A673 (cell line): ENCODE results near the gene DNASE1. TPM values are rescaled to one million over a fixed set of nuclear protein-coding genes. Genes with fewer than 3 reads are reported as not detected.

ENCODE experiments used
- BruUV-seq: library from RNA; stranded (reverse); fragments of 400-500 nt; replicated peaks from 2 replicates; lab custom pipeline; 2021; lab: Mats Ljungman, UMichigan
- CTCF ChIA-PET: fragments of 300-600 bp; sonication (Branson Sonifier 250); formaldehyde crosslinking; loops from one replicate; lab custom pipeline; 2022; ENCODE audit warnings: antibody characterized with exemption; lab: Charles Lee
- POLR2A ChIA-PET: fragments of 300-600 bp; sonication (Branson Sonifier 250); formaldehyde crosslinking; loops from one replicate; lab custom pipeline; 2022; ENCODE audit warnings: antibody characterized with exemption; ENCODE audit not compliant: low non-redundant PET; lab: Charles Lee
- DNase-seq: peaks from one replicate; pipeline ENCODE4 v3.0.0-alpha.2; 2015; ENCODE audit warnings: low spot score
- H3K27ac ChIP-seq: fragments of 200-600 bp; sonication (generic); 2 replicates; pipeline ENCODE4 v1.5.1; 2016; ENCODE audit warnings: mixed run types, low read depth, mild to moderate bottlenecking, mixed read lengths, antibody characterized with exemption, low read length; ENCODE audit not compliant: poor library complexity, severe bottlenecking
- H3K27me3 ChIP-seq: fragments of 200-600 bp; sonication (generic); replicated peaks from 2 replicates; pipeline ENCODE4 v1.6.1; 2017; ENCODE audit warnings: mixed run types, low read depth, mild to moderate bottlenecking, mixed read lengths, antibody characterized with exemption, low read length; ENCODE audit not compliant: insufficient read depth, poor library complexity
- H3K36me3 ChIP-seq: fragments of 200-600 bp; sonication (generic); 2 replicates; pipeline ENCODE4 v1.6.1; 2016; ENCODE audit warnings: mixed run types, mild to moderate bottlenecking, mixed read lengths, antibody characterized with exemption, low read length; ENCODE audit not compliant: insufficient read depth, poor library complexity, severe bottlenecking
- H3K4me1 ChIP-seq: fragments of 200-600 bp; sonication (generic); 2 replicates; pipeline ENCODE4 v1.6.1; 2017; ENCODE audit warnings: mixed run types, mild to moderate bottlenecking, mixed read lengths, antibody characterized with exemption, low read length; ENCODE audit not compliant: insufficient read depth, poor library complexity, severe bottlenecking
- H3K4me3 ChIP-seq: fragments of 200-600 bp; sonication (generic); 2 replicates; pipeline ENCODE4 v1.5.1; 2016; ENCODE audit warnings: low read depth, mixed run types, mild to moderate bottlenecking, mixed read lengths, low read length; ENCODE audit not compliant: poor library complexity, severe bottlenecking
- H3K9me3 ChIP-seq: fragments of 200-600 bp; sonication (generic); 2 replicates; pipeline ENCODE4 v1.6.1; 2016; ENCODE audit warnings: mixed run types, low read depth, mild to moderate bottlenecking, mixed read lengths, antibody characterized with exemption, low read length; ENCODE audit not compliant: poor library complexity, severe bottlenecking
- EZH2 ChIP-seq: fragments of 200-600 bp; sonication (generic); IDR thresholded peaks from 2 replicates; pipeline ENCODE4 v1.6.1; 2017; ENCODE audit warnings: borderline replicate concordance, low read depth, mild to moderate bottlenecking, mixed read lengths, antibody characterized with exemption, low read length; ENCODE audit not compliant: poor library complexity, severe bottlenecking
- intact Hi-C: fragments of 100-400 bp; cut with micrococcal nuclease; formaldehyde crosslinking; loops from one replicate; pipeline ENCODE4 v1.10.0; 2022; ENCODE audit not compliant: unreplicated experiment
- total RNA-seq: library from RNA; stranded (reverse); gene quantifications from 2 replicates; pipeline ENCODE4 v1.2.3, GENCODE V29; 2021

The DNASE1 gene
- total RNA-seq, 1 experiment from 2014 or later = 17.9 TPM

DNA sequence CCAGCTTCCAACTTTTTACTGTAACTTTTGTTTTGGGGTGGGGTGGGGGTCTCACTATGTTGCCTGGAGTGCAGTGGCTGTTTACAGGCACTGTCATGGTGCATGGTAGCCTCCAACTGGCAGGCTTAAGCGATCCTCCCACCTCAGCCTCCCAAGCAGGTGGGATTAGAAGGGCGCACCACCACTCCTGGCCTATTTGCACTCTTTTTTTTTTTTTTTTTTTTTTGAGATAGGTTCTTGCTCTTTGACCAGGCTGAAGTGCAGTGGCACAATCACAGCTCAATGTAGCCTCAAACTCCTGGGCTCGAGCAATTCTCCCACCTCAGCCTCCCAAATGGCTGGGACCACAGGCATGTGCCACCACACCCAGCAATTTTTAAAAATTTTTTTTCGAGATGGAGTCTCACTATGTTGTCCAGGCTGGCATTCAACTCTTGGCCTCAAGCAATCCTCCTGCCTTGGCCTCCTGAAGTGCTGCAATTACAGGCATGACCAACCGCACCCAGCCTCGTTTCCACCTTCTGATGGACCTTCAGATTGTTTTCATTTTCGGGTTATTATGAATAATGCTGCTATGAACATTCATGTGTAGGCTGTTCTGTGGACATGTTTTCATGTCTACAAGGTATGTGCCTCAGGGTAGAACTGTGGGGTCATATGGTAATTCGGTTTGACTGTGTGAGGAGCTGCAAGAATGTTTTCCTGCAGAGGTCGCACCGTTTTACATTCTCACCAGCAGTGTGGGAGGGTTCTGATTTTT lies 51.9 kb downstream of the DNASE1 start:
- ChIA-PET CTCF (no interaction called here), POLR2A (no interaction called here)
- TF ChIP-seq EZH2 = no peak

More for the DNA sequence above, 51.9 kb downstream of the DNASE1 start:
- Histone ChIP-seq H3K4me1 (no peaks in the 10 kb centered on the region), H3K27ac (no peak overlapping the region), H3K36me3 (peaks cover 7% of the 10 kb centered on the region), H3K9me3 (no peaks in the 10 kb centered on the region), H3K27me3 (no peaks in the 10 kb centered on the region), H3K4me3 (no peak overlapping the region)
- intact Hi-C loops = no loop called here
- DNase-seq = no peak
- BruUV-seq = no TSS peak

Other genes with a start within 250 kb of the DNASE1 start
- gene ZNF597, start 211.2 kb upstream of the DNASE1 start, total RNA-seq = 2.4 and 2.8 TPM in 2 replicates
- 39.4 and 40.7 TPM in 2 replicates for gene NAA60, start 211.0 kb upstream of the DNASE1 start, total RNA-seq
- gene C16orf90, start 159.2 kb upstream of the DNASE1 start, total RNA-seq = not detected in 2 replicates
- 22.6 and 36.5 TPM in 2 replicates for gene CLUAP1, start 153.7 kb upstream of the DNASE1 start, total RNA-seq
- gene NLRC3, start 77.3 kb upstream of the DNASE1 start, total RNA-seq = 0.07 and 0.09 TPM in 2 replicates
- gene SLX4, start 43.1 kb upstream of the DNASE1 start, total RNA-seq = 15.1 and 16.1 TPM in 2 replicates
- gene TRAP1, start 62.8 kb downstream of the DNASE1 start, total RNA-seq = 280 and 300 TPM in 2 replicates
- 76.1 and 79.6 TPM in 2 replicates for gene CREBBP, start 226.0 kb downstream of the DNASE1 start, total RNA-seq